Effector memory CD4-positive, alpha-beta T cell (primary cell): Measurements from ENCODE around the gene ABCB9.
"Not testable (repeated sequence)": the region's sequence is repeated elsewhere in the genome, so short reads cannot be mapped to it uniquely, and the experiment has no call there.

ENCODE experiments used
- DNase-seq, 3 donors: peaks; one replicate each; pipeline ENCODE4 v3.0.0-alpha.2; 2020
- H3K27ac ChIP-seq: 2 replicates; pipeline ENCODE4 v1.7.0; 2013; ENCODE audit warnings: mild to moderate bottlenecking, low read length, moderate library complexity; ENCODE audit not compliant: insufficient read depth, poor library complexity, severe bottlenecking
- H3K27me3 ChIP-seq: replicated peaks from 2 replicates; pipeline ENCODE4 v1.7.0; 2013; ENCODE audit warnings: mild to moderate bottlenecking, low read length; ENCODE audit not compliant: insufficient read depth, control insufficient read depth, poor library complexity, severe bottlenecking
- H3K36me3 ChIP-seq: 2 replicates; pipeline ENCODE4 v1.7.0; 2013; ENCODE audit warnings: mild to moderate bottlenecking, low read length, moderate library complexity; ENCODE audit not compliant: control insufficient read depth, insufficient read depth
- H3K4me1 ChIP-seq: 2 replicates; pipeline ENCODE4 v1.7.0; 2013; ENCODE audit warnings: low read length, mild to moderate bottlenecking; ENCODE audit not compliant: control insufficient read depth, insufficient read depth, poor library complexity, severe bottlenecking
- H3K4me3 ChIP-seq: 2 replicates; pipeline ENCODE4 v1.7.0; 2013; ENCODE audit warnings: low read length, low read depth, mild to moderate bottlenecking; ENCODE audit not compliant: insufficient read depth, poor library complexity, severe bottlenecking
- H3K9me3 ChIP-seq: 2 replicates; pipeline ENCODE4 v1.7.0; 2013; ENCODE audit warnings: mild to moderate bottlenecking, low read length, moderate library complexity; ENCODE audit not compliant: control insufficient read depth
- total RNA-seq, 3 donors: gene quantifications; one replicate each; lab custom pipeline; 2026; lab: John Stamatoyannopoulos, UW

Gene ABCB9
- 5.7 to 9.7 (median 6.8) reads per million in 3 donors for total RNA-seq

DNA sequence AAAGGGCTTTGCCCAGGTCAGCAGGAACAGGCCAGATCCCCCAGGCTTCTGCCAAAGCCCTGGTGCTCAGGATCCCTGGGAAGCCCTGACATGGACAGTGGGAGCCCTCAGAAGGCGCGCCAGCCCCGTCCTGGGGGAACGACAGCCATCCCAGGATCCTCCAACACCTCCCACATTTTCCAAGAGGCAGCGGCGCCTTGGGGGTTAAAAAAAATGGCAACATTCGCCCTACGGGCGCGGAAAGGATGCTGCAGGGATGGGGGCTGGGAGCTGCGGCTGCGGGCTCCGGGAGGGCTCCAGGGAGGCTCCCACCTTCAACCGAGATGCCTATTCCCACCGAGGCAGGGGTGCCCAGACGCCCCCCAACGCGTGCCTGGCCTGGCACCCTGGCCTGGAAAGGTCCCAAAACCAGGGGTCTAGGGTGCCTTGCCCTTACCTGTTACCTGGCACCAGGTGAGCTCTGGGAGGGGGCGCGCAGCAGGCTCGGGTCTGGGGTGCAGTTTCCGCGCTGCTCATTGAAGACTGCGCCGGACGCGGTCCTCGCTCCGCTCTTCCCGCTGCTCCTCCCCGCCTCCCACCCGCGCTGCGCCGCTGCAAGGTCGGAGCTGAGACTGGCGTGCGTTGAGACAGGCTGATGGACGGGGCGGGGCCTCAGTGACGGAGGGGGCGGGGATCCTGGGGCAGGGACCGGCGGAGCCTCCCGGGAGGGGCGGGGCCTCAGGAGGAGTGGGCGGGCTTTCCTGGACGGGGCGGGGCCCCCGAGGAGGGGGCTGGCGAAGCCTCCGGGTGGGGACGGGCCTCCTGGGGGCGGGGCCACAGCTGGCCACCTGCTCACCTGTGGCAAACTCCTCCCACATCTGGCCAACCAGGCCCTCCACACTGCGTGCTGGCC is at the start of gene ABCB9:
Gene ABCB9 (minus strand): TSS at position 613 of the 892 bp plus-strand sequence. CDS start 6,228 bp downstream, outside the sequence.
- Histone ChIP-seq H3K27ac (peak within 1 kb of the TSS; percentile 39), H3K27me3 (no peaks in the 10 kb centered on the region), H3K4me1 (peaks cover 9% of the 10 kb centered on the region), H3K4me3 (peak within 1 kb of the TSS; percentile 48), H3K36me3 (no peaks in the 10 kb centered on the region), H3K9me3 (no peaks in the 10 kb centered on the region)
- peak; percentile 91 to 97 (median 93) for DNase-seq

DNA sequence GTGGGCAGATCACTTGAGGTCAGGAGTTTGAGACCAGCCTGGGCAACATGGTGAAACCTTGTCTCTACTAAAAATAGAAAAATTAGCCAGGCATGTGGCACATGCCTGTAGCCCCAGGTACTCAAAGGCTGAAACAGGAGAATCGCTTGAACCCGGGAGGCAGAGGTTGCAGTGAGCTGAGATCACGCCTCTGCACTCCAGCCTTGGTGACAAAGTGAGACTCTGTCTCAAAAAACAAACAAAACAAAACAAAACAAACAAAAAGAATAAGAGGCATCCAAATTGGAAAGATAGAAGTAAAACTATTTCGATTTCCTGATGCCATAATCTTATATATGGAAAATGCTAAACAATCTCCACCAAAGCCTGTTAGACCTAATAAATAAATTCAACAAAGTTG is 48.2 kb upstream of the ABCB9 start:
- DNase-seq, H3K4me1 ChIP-seq, H3K4me3 ChIP-seq, H3K27ac ChIP-seq, H3K9me3 ChIP-seq, H3K36me3 ChIP-seq, H3K27me3 ChIP-seq: not testable (repeated sequence)

DNA sequence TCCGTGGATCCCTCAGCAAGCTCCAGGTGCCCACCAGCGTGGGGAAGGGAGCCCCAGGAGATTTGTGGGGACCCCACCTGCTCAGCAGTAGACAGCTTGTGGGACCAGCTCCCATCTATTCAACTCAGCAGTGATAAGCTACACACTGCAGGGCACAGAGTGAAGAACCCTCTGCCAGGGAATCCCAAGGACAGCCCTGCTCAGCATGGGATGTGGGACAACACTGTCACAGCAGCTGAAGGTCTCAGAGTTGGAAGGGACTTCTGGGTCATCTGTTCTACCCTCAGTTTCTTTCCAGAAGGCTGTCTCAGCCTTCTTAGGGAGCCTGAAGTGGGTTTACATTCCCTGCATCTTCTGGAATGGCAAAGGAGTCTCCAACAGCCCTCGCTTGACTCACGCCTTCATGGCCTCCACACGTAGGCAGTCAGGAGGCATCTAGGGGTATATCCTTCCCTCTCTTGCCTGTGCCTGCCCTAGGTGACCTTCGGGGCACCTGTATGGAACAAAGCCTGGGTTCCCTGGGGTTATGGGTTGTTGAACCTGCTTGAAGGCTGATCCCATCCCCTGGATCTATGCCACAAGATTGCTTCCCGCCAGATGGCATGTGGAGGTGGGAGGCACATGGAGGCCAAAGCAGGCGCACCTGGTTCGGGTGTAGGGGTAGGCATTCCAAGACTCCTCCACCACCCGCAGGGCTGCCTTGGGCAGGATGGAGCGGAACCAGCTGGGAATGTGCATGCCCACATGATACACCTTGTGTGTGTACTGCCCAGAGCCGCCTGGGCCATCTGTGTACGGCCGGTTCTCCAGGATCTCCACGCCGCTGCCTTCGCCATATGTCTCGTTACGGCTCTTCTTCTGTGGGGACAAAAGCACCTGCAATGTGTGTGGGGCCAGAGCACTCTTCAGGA is 47.2 kb upstream of the ABCB9 start:
- Histone ChIP-seq H3K27me3 (no peaks in the 10 kb centered on the region), H3K9me3 (no peaks in the 10 kb centered on the region), H3K27ac (no peak overlapping the region), H3K4me3 (no peak overlapping the region), H3K4me1 (no peaks in the 10 kb centered on the region), H3K36me3 (peaks cover 7% of the 10 kb centered on the region)
- no peak for DNase-seq

DNA sequence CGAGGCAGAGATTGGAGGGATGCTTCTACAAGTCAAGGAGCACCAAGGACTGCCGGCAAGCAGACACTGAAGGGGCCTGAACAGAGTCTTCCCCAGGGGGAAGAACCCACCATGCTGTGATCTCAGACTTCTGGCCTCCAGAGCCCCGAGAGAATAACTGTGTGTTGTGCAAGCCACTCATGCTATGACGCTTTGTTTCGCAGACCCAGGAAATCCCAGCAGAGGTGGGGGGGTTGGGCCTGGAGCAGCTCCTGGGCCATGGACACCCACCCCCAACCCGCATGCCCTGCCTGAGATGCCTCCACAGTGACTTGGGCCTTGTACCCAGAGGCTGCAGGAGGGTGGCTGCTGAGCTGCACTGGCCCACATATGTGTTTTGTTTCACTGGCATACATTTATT is 45.4 kb upstream of the ABCB9 start:
- Histone ChIP-seq H3K9me3 (no peaks in the 10 kb centered on the region), H3K4me3 (no peak overlapping the region), H3K27me3 (no peaks in the 10 kb centered on the region), H3K27ac (no peak overlapping the region), H3K36me3 (peaks cover 7% of the 10 kb centered on the region), H3K4me1 (no peaks in the 10 kb centered on the region)
- DNase-seq = no peak

DNA sequence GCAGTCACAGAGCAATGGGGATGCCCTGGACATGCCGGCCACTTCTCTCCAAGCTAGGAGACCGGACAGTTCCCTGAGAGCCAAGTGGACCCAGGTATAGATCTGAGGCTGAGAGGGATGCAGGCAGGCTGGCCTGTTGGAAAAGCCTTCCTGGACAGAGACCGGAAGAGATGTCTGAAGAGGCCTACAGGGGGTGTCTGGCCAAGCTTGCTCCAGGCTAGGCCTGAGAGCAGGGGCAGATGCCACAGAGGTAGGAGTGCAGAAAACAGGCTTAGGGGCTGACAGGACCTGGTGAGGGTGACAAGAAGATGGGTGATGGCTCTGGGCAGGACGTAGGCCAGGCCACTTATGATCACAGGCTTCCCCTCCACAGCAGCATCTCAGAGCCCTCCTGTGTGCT is 44.4 kb upstream of the ABCB9 start:
- DNase-seq = no peak
- no peaks in the 10 kb centered on the region for H3K9me3 ChIP-seq
- no peaks in the 10 kb centered on the region for H3K4me1 ChIP-seq
- no peaks in the 10 kb centered on the region for H3K27me3 ChIP-seq
- no peak overlapping the region for H3K4me3 ChIP-seq
- H3K27ac ChIP-seq = no peak overlapping the region
- peaks cover 7% of the 10 kb centered on the region for H3K36me3 ChIP-seq

DNA sequence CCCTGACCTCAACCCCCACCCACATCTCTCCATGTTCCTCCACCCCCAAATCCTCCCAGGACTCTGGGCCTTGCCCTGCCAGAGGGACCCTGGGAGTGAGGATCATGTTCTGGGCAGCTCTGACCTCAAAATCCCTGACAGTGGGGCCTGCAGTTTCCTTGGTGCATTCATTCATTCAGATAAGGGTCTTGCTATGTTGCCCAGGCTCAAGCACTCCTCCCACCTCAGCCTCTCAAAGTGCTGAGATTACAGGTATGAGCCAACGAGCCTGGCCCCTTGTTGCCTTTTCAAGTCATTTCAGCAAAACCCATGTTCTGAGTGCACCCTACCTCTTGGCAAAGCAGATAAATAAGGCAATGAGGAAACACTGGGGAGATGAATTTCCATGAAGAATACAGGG is 43.8 kb upstream of the ABCB9 start:
- Histone ChIP-seq H3K4me1 (no peaks in the 10 kb centered on the region), H3K27ac (no peak overlapping the region), H3K36me3 (peaks cover 7% of the 10 kb centered on the region), H3K9me3 (no peaks in the 10 kb centered on the region), H3K27me3 (no peaks in the 10 kb centered on the region), H3K4me3 (no peak overlapping the region)
- no peak for DNase-seq

DNA sequence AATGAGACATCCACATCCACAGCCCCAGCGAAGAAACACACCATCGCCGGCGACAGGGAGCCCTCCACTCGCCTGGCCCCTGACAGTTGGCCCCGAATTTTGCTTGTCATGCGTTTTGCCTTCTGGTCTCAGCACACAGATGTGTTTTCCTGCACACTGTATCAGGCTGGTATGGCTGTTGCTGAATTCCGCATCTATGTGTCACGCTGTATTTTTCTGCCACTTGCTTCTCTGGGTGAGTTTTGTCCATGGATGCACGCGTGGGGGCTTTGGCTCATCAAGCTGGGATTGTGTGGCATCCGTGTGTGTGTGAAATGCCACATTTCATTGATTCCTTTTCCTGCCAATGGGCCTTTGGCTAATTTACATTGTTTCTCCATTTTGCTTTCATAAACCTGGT is 40.7 kb upstream of the ABCB9 start:
- Histone ChIP-seq H3K27ac (no peak overlapping the region), H3K36me3 (peaks cover 6% of the 10 kb centered on the region), H3K4me3 (no peak overlapping the region), H3K9me3 (no peaks in the 10 kb centered on the region), H3K4me1 (no peaks in the 10 kb centered on the region), H3K27me3 (no peaks in the 10 kb centered on the region)
- DNase-seq = no peak

DNA sequence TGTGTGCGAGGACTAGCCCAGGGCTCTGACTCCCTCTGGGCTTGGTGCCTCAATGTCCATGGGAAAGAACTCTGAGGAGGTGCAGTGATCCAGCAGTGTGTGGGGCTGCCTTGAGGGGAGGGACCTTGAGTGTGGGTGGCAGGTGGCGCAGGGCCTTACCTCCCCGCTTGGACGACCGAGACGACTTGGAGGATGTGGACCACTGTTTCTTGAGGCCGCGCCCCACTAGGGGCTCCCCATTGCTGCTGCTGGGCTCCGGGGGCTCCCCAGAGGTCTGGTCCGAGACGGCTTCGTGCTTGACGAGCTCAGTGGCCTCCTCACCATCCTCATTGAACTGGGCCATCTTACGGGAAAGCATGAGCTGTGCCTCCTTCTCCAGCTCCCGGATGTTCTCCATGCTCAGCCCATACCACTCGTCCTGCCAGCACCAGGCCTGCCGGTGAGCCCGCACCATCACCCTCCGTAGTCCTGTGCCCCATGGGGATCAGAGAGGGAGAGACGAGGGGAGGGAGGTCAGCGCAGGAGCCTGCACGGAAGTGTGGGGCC is 38.9 kb upstream of the ABCB9 start:
- Histone ChIP-seq H3K9me3 (no peaks in the 10 kb centered on the region), H3K4me3 (no peak overlapping the region), H3K27me3 (no peaks in the 10 kb centered on the region), H3K36me3 (peaks cover 13% of the 10 kb centered on the region), H3K27ac (no peak overlapping the region), H3K4me1 (no peaks in the 10 kb centered on the region)
- no peak for DNase-seq

DNA sequence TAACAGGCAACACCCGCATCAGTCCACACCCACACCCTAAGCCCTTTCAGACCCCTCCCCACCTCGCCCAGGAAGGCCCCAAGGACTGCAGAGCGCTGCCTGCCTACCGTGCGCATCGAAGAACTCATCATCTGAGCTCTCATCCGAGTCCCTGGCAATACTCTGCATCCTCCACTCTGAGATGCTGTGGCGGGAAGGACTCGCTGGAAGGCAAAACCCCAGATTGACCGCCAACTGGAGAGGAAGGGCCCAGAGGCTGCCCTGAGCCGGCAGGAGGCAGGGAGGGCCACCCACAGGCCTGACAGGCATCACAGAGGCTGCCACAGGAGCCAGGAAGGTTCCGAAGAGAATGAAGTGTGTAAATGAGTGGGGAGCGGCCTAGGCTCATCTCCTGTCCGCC is 38.0 kb upstream of the ABCB9 start:
- no peaks in the 10 kb centered on the region for H3K9me3 ChIP-seq
- no peak overlapping the region for H3K27ac ChIP-seq
- H3K36me3 ChIP-seq = peaks cover 16% of the 10 kb centered on the region
- no peak for DNase-seq
- no peaks in the 10 kb centered on the region for H3K27me3 ChIP-seq
- H3K4me1 ChIP-seq = no peaks in the 10 kb centered on the region
- no peak overlapping the region for H3K4me3 ChIP-seq
